Liver (tissue), 9 donors: ENCODE measurements around the gene NEK6. TPM values are rescaled to one million over a fixed set of nuclear protein-coding genes. Genes with fewer than 3 reads are reported as not detected.

Experiments
- DNase-seq: peaks from one replicate; pipeline ENCODE4 v3.0.0-alpha.2; 2017; ENCODE audit warnings: low spot score
- H3K27ac ChIP-seq, 2 donors: one replicate each; pipeline ENCODE4 v1.7.0; 2013; ENCODE audit warnings: inconsistent platforms in 2 of 2, low read length in 2 of 2, control low read depth in 1 of 2, low read depth in 1 of 2, mild to moderate bottlenecking in 1 of 2
- H3K27me3 ChIP-seq, 4 donors: one replicate each; pipeline versions ENCODE4 v1.6.1 to v1.7.0; 2013; ENCODE audit warnings: low read length in 3 of 4, inconsistent platforms in 1 of 4, mild to moderate bottlenecking in 1 of 4, moderate library complexity in 1 of 4; ENCODE audit not compliant: control insufficient read depth in 4 of 4, insufficient read depth in 4 of 4
- H3K36me3 ChIP-seq, 4 donors: one replicate each; pipeline versions ENCODE4 v1.6.1 to v1.7.0; 2013; ENCODE audit warnings: low read length in 3 of 4, mild to moderate bottlenecking in 3 of 4, low read depth in 1 of 4, moderate library complexity in 1 of 4; ENCODE audit not compliant: control insufficient read depth in 4 of 4, insufficient read depth in 3 of 4
- H3K4me1 ChIP-seq, 4 donors: one replicate each; pipeline versions ENCODE4 v1.6.1 to v1.7.0; 2013; ENCODE audit warnings: low read length in 3 of 4, mild to moderate bottlenecking in 3 of 4, moderate library complexity in 1 of 4; ENCODE audit not compliant: control insufficient read depth in 4 of 4, insufficient read depth in 4 of 4
- H3K4me3 ChIP-seq, 3 donors: one replicate each; pipeline versions ENCODE4 v1.6.1 to v1.7.0; 2013; ENCODE audit warnings: low read length in 3 of 3, control low read depth in 1 of 3, low read depth in 1 of 3, mild to moderate bottlenecking in 1 of 3
- H3K9ac ChIP-seq, 2 donors: one replicate each; pipeline ENCODE4 v1.7.0; 2013; ENCODE audit warnings: low read length in 2 of 2, mild to moderate bottlenecking in 2 of 2, moderate library complexity in 2 of 2, control low read depth in 1 of 2, low read depth in 1 of 2
- H3K9me3 ChIP-seq, 4 donors: one replicate each; pipeline versions ENCODE4 v1.6.1 to v1.7.0; 2013; ENCODE audit warnings: low read length in 3 of 4; ENCODE audit not compliant: control insufficient read depth in 4 of 4
- ATF3 ChIP-seq: IDR thresholded peaks from 2 replicates; pipeline ENCODE4 v1.6.1; 2016; ENCODE audit warnings: antibody characterized with exemption
- EGR1 ChIP-seq, 2 donors: IDR thresholded peaks; 2 replicates each; pipeline ENCODE4 v1.6.1; 2016 to 2018; ENCODE audit warnings: antibody characterized with exemption in 2 of 2, low read depth in 2 of 2
- FOXA1 ChIP-seq: IDR thresholded peaks from 2 replicates; pipeline ENCODE4 v1.6.1; 2016; ENCODE audit warnings: antibody characterized with exemption
- FOXA2 ChIP-seq: IDR thresholded peaks from 2 replicates; pipeline ENCODE4 v1.6.1; 2016; ENCODE audit warnings: antibody characterized with exemption
- GABPA ChIP-seq, 2 donors: IDR thresholded peaks in 1 of 2; conservative IDR thresholded peaks in 1 of 2; 2 replicates each; pipeline ENCODE4 v1.6.1; 2016; ENCODE audit warnings: antibody characterized with exemption in 2 of 2, mild to moderate bottlenecking in 1 of 2, moderate library complexity in 1 of 2
- HNF4A ChIP-seq, 2 donors: conservative IDR thresholded peaks; 2 replicates each; pipeline ENCODE4 v1.6.1; 2016; ENCODE audit warnings: antibody characterized with exemption in 2 of 2, mild to moderate bottlenecking in 2 of 2
- JUND ChIP-seq, 2 donors: IDR thresholded peaks; 2 replicates each; pipeline ENCODE4 v1.6.1; 2016; ENCODE audit warnings: antibody characterized with exemption in 2 of 2
- MAX ChIP-seq: IDR thresholded peaks from 2 replicates; pipeline ENCODE4 v1.6.1; 2016; ENCODE audit warnings: antibody characterized with exemption
- NR2F2 ChIP-seq: IDR thresholded peaks from 2 replicates; pipeline ENCODE4 v1.6.1; 2016; ENCODE audit warnings: antibody characterized with exemption
- RAD21 ChIP-seq, 2 donors: IDR thresholded peaks; 2 replicates each; pipeline ENCODE4 v1.6.1; 2016; ENCODE audit warnings: antibody characterized with exemption in 2 of 2, mild to moderate bottlenecking in 2 of 2
- RXRA ChIP-seq, 2 donors: IDR thresholded peaks; 2 replicates each; pipeline ENCODE4 v1.6.1; 2017 to 2018; ENCODE audit warnings: antibody characterized with exemption in 2 of 2, mild to moderate bottlenecking in 1 of 2
- SP1 ChIP-seq: IDR thresholded peaks from 2 replicates; pipeline ENCODE4 v1.6.1; 2018; ENCODE audit warnings: antibody characterized with exemption, mild to moderate bottlenecking
- TAF1 ChIP-seq: conservative IDR thresholded peaks from 2 replicates; pipeline ENCODE4 v1.6.1; 2016; ENCODE audit warnings: antibody characterized with exemption, mild to moderate bottlenecking
- YY1 ChIP-seq: IDR thresholded peaks from 2 replicates; pipeline ENCODE4 v1.6.1; 2016; ENCODE audit warnings: antibody characterized with exemption, mild to moderate bottlenecking
- WGBS: extraction: QIAGEN DNeasy Blood & Tissue Kit; methylation state at CpG from one replicate; pipeline ENCODE4 v1.1.7; 2013; 5-methylcytosine and 5-hydroxymethylcytosine counted together
- polyA plus RNA-seq, 2 donors: library from polyadenylated mRNA; stranded (reverse) in 1 of 2; unstranded in 1 of 2; fragments of 200-250 nt in 1 of 2; fragments of >200 nt in 1 of 2; fragmentation: Nextera tagmentation in 1 of 2; extraction: Ambion mirVana in 1 of 2; gene quantifications; one replicate each; pipeline versions ENCODE4 v1.2.1 to v1.2.3, GENCODE V29; 2013 to 2015
- total RNA-seq, 2 donors: library from RNA; depleted of rRNA; stranded (reverse); fragments of >200 nt; gene quantifications; one replicate each; pipeline ENCODE4 v1.2.3, GENCODE V29; 2014
- TF ChIP-seq, protein P1 (sequence below): IDR thresholded peaks from 2 replicates; pipeline ENCODE4 v1.6.1; 2016; ENCODE audit warnings: antibody characterized with exemption, mild to moderate bottlenecking
- TF ChIP-seq, protein P2 (sequence below): IDR thresholded peaks from 2 replicates; pipeline ENCODE4 v1.6.1; 2016; ENCODE audit warnings: antibody characterized with exemption
- donor health status: healthy.
- donor health status: healthy.
- donor health status: healthy.
- donor health status: healthy.
- donor health status: healthy.

Gene NEK6
- total and polyA plus RNA-seq, 4 donors: 32.5 to 49.7 (median 42.5) TPM

DNA sequence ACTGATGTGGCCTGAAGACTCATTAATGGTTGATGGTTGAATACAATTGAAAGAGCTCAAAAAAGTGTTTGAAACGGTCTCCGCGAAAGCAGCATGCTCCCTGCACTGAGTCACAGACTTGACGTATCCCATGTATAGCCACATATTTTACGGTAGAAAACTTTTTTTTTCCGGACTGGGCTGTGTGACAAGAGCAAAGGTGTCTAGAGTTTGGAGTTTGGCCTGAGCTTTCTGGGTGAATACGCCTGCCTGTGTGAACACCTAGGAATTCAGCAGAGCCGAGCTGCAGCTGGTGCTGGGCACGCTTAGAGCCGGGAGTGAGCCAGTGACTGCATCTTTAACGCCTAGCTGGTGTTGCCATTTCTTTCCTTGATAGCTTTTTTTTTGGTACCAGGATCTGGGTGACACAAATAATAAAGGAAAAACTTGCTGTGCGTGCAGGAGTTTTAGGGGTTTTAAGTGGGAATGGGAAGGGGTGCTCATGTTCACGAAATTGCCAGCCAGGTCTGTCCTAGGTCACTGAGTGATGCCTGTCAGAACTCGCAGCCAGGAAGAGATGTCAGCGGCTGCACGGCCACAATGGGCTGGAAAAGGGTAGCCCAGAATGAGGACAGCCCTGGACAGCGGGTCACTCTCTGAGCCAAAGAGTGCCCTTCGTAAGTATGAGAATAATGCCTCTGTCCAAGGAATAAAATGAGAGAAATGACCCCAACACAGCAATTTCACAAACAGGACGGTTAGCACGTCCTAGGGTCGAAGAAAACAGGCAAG lies 105.8 kb downstream of the NEK6 start:
- Histone ChIP-seq H3K9ac (no peak overlapping the region), H3K9me3 (no peaks in the 10 kb centered on the region), H3K4me1 (peaks cover 5 to 33% (median 19%) of the 10 kb centered on the region in 4 donors), H3K4me3 (no peak overlapping the region), H3K36me3 (peaks cover 0 to 2% (median 0%) of the 10 kb centered on the region in 4 donors), H3K27me3 (no peaks in the 10 kb centered on the region), H3K27ac (peak overlapping the region; percentile 15 to 38)
- TF ChIP-seq ATF3 (no peak), GABPA (IDR thresholded peaks at IDR 0.05 in 1 of 2, conservative IDR thresholded peaks at IDR 0.05 in 1 of 2) (no peak), SP1 (peak; percentile 34), NR2F2 (no peak), RXRA (IDR thresholded peaks at IDR 0.05) (peak; percentile 18 to 59), FOXA2 (no peak), JUND (IDR thresholded peaks at IDR 0.05) (peak in 1 of 2 donors; percentile 45), MAX (peak; percentile 35), RAD21 (IDR thresholded peaks at IDR 0.05) (peak; percentile 20 to 28), HNF4A (conservative IDR thresholded peaks at IDR 0.05) (peak; percentile 64 to 73)
- TF ChIP-seq, protein P1, sequence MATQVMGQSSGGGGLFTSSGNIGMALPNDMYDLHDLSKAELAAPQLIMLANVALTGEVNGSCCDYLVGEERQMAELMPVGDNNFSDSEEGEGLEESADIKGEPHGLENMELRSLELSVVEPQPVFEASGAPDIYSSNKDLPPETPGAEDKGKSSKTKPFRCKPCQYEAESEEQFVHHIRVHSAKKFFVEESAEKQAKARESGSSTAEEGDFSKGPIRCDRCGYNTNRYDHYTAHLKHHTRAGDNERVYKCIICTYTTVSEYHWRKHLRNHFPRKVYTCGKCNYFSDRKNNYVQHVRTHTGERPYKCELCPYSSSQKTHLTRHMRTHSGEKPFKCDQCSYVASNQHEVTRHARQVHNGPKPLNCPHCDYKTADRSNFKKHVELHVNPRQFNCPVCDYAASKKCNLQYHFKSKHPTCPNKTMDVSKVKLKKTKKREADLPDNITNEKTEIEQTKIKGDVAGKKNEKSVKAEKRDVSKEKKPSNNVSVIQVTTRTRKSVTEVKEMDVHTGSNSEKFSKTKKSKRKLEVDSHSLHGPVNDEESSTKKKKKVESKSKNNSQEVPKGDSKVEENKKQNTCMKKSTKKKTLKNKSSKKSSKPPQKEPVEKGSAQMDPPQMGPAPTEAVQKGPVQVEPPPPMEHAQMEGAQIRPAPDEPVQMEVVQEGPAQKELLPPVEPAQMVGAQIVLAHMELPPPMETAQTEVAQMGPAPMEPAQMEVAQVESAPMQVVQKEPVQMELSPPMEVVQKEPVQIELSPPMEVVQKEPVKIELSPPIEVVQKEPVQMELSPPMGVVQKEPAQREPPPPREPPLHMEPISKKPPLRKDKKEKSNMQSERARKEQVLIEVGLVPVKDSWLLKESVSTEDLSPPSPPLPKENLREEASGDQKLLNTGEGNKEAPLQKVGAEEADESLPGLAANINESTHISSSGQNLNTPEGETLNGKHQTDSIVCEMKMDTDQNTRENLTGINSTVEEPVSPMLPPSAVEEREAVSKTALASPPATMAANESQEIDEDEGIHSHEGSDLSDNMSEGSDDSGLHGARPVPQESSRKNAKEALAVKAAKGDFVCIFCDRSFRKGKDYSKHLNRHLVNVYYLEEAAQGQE: peak; percentile 26
- WGBS: 53% methylated on average over 21 of the region's 21 CpGs
- no peak for DNase-seq

- no peak overlapping the region for H3K9ac ChIP-seq
These were observed 106.4 kb downstream of the NEK6 start for GRCh38 chr9:124364141-124364540.

More at GRCh38 chr9:124364141-124364540, 106.4 kb downstream of the NEK6 start:
- no peak for TF ChIP-seq FOXA2
- no peak for TF ChIP-seq YY1
- TF ChIP-seq, protein P2, sequence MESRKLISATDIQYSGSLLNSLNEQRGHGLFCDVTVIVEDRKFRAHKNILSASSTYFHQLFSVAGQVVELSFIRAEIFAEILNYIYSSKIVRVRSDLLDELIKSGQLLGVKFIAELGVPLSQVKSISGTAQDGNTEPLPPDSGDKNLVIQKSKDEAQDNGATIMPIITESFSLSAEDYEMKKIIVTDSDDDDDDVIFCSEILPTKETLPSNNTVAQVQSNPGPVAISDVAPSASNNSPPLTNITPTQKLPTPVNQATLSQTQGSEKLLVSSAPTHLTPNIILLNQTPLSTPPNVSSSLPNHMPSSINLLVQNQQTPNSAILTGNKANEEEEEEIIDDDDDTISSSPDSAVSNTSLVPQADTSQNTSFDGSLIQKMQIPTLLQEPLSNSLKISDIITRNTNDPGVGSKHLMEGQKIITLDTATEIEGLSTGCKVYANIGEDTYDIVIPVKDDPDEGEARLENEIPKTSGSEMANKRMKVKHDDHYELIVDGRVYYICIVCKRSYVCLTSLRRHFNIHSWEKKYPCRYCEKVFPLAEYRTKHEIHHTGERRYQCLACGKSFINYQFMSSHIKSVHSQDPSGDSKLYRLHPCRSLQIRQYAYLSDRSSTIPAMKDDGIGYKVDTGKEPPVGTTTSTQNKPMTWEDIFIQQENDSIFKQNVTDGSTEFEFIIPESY: no peak
- no peak for TF ChIP-seq EGR1 (IDR thresholded peaks at IDR 0.05; ENCODE audit: low read depth in 2 of 2)
- no peak for TF ChIP-seq FOXA1
- no peak for TF ChIP-seq TAF1
- no peak for TF ChIP-seq SP1
- no peak for TF ChIP-seq HNF4A (conservative IDR thresholded peaks at IDR 0.05)
- TF ChIP-seq, protein P1: no peak
- TF ChIP-seq GABPA (IDR thresholded peaks at IDR 0.05 in 1 of 2, conservative IDR thresholded peaks at IDR 0.05 in 1 of 2): no peak
- TF ChIP-seq ATF3: no peak
- 68% methylated on average over 4 of the region's 4 CpGs for WGBS
- no peak overlapping the region for H3K4me3 ChIP-seq
- no peak for DNase-seq
- H3K9me3 ChIP-seq: no peaks in the 10 kb centered on the region
- H3K27me3 ChIP-seq: no peaks in the 10 kb centered on the region
- H3K4me1 ChIP-seq: peaks cover 5 to 37% (median 19%) of the 10 kb centered on the region in 4 donors
- H3K27ac ChIP-seq: no peak overlapping the region
- H3K36me3 ChIP-seq: peaks cover 0 to 2% (median 0%) of the 10 kb centered on the region in 4 donors
